ENCODE measurements around the gene LIN37. TPM values are rescaled to one million over a fixed set of nuclear protein-coding genes. Genes with fewer than 3 reads are reported as not detected.

LIN37 gene
- total RNA-seq, 2 donors from 2014 or later, result 12.6 to 13.6 TPM

DNA sequence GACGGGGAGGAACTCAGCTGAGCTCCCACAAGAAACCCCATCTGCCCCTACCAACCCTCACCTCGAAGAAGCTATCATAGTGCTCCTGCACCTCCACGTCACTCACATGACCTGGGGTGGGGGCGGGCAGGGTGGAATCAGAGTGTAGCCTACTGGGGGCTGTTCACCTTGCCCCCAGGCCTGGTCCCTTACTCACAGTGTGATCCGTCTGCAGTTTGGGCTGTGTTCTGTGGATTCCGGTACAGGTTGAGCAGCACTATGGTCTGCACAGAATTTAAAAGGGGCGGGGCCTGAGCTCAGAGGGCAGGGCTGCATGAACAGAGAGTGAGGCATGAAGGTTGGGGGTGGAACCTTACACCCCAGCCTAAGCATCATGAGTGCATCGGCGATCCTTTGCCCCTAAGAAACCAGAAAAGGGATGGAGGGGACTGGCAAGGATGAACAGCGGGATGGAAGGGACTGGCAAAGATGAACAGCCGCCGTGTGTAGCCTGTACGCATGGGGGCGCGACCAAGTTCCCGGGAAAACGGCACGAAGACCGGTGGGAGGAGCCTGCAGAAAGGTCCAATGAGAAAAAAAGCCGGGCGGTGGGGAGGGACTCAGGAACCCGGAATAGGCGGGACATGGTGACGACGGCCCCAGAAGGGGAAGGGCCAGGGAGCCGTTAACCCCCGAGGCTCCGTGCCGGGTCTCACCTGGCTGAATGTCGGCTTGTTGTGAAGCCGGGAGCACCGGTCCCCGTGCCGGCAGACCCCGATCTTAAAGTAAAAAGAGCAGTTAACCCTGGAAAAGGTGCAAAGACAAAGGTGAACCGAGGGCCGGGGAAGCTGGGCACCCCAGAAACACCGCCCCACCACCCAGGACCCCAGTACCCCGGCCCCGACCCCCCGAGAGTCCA is 3.7 kb upstream of the LIN37 start:
- Mint-ChIP-seq H3K4me1 (peaks cover 57% of the 10 kb centered on the region), H3K4me3 (peak overlapping the region; percentile 98), H3K36me3 (ENCODE audit: low read depth) (peaks cover 4% of the 10 kb centered on the region), H3K27ac (peak overlapping the region; percentile 100), H3K27me3 (no peaks in the 10 kb centered on the region)
- peak; percentile 68 for ATAC-seq
- no peaks in the 10 kb centered on the region for H3K9me3 ChIP-seq (ENCODE audit: control insufficient read depth, low read length, poor library complexity, severe bottlenecking)
- DNase-seq, result peak; percentile 84 to 91 (median 85)

- DNase-seq (peak; percentile 91 to 96 (median 92)), ATAC-seq (peak; percentile 66)
- H3K4me3 Mint-ChIP-seq, result peak within 1 kb of the TSS; percentile 98
- peaks cover 4% of the 10 kb centered on the region for H3K36me3 Mint-ChIP-seq (ENCODE audit: low read depth)
- no peaks in the 10 kb centered on the region for H3K9me3 ChIP-seq (ENCODE audit: control insufficient read depth, low read length, poor library complexity, severe bottlenecking)
- peak within 1 kb of the TSS; percentile 100 for H3K27ac Mint-ChIP-seq
- no peaks in the 10 kb centered on the region for H3K27me3 Mint-ChIP-seq
- H3K4me1 Mint-ChIP-seq, result peaks cover 58% of the 10 kb centered on the region
Measured at GRCh38 chr19:35745328-35746086, 2.9 kb upstream of the LIN37 start, which contains the start of the genes PSENEN and U2AF1L4. PSENEN (plus strand) TSS chr19:35745651; CDS start chr19:35745931, 280 bp downstream. U2AF1L4 (minus strand) TSS chr19:35745418; CDS start chr19:35745391, 27 bp downstream.

GRCh38 chr19:35746087-35746462 is 2.3 kb upstream of the LIN37 start:
- H3K4me3 Mint-ChIP-seq, result peak overlapping the region; percentile 98
- peak overlapping the region; percentile 100 for H3K27ac Mint-ChIP-seq
- H3K4me1 Mint-ChIP-seq, result peaks cover 55% of the 10 kb centered on the region
- ATAC-seq (no peak), DNase-seq (no peak)
- no peaks in the 10 kb centered on the region for H3K27me3 Mint-ChIP-seq
- peaks cover 4% of the 10 kb centered on the region for H3K36me3 Mint-ChIP-seq (ENCODE audit: low read depth)
- no peaks in the 10 kb centered on the region for H3K9me3 ChIP-seq (ENCODE audit: control insufficient read depth, low read length, poor library complexity, severe bottlenecking)

DNA sequence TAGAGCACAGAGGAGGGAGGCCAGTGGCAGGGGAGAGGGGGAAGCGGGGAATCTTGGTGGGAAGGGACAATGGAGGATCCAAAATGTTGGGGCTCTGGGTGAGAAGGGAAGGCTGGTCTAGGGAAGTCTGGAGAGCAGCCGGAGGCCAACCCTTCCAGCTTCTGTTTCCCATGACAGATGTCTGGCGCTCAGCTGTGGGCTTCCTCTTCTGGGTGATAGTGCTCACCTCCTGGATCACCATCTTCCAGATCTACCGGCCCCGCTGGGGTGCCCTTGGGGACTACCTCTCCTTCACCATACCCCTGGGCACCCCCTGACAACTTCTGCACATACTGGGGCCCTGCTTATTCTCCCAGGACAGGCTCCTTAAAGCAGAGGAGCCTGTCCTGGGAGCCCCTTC is 1.8 kb upstream of the LIN37 start:
- ATAC-seq, result no peak
- no peak for DNase-seq
- Mint-ChIP-seq H3K4me1 (peaks cover 55% of the 10 kb centered on the region), H3K4me3 (peak overlapping the region; percentile 98), H3K27ac (peak overlapping the region; percentile 100), H3K27me3 (no peaks in the 10 kb centered on the region), H3K36me3 (ENCODE audit: low read depth) (peaks cover 4% of the 10 kb centered on the region)
- no peaks in the 10 kb centered on the region for H3K9me3 ChIP-seq (ENCODE audit: control insufficient read depth, low read length, poor library complexity, severe bottlenecking)

DNA sequence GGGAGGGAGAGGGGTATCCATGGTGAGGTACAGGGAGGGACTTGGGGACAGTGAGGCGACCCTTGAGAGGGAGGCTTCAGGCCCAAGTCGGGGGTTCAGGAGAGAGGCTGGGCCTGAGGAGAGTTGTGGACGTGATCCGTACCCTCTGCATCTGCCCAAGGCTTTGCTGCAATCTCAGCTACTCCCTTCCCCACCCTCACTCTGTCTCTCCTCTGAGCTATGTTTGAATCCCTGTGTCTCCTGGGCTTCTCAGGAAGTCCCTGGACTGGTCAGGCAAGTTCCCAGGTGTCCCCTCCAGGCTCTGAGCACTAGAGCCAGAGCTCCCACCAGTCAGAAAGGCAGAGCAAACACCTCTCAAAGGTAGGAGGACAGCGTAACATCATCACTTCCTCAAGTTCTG is 1.8 kb downstream of the LIN37 start:
- DNase-seq (no peak), ATAC-seq (no peak)
- H3K27me3 Mint-ChIP-seq, result no peaks in the 10 kb centered on the region
- H3K4me1 Mint-ChIP-seq, result peaks cover 33% of the 10 kb centered on the region
- H3K36me3 Mint-ChIP-seq (ENCODE audit: low read depth), result peaks cover 2% of the 10 kb centered on the region
- no peak overlapping the region for H3K27ac Mint-ChIP-seq
- no peaks in the 10 kb centered on the region for H3K9me3 ChIP-seq (ENCODE audit: control insufficient read depth, low read length, poor library complexity, severe bottlenecking)
- H3K4me3 Mint-ChIP-seq, result no peak overlapping the region

DNA sequence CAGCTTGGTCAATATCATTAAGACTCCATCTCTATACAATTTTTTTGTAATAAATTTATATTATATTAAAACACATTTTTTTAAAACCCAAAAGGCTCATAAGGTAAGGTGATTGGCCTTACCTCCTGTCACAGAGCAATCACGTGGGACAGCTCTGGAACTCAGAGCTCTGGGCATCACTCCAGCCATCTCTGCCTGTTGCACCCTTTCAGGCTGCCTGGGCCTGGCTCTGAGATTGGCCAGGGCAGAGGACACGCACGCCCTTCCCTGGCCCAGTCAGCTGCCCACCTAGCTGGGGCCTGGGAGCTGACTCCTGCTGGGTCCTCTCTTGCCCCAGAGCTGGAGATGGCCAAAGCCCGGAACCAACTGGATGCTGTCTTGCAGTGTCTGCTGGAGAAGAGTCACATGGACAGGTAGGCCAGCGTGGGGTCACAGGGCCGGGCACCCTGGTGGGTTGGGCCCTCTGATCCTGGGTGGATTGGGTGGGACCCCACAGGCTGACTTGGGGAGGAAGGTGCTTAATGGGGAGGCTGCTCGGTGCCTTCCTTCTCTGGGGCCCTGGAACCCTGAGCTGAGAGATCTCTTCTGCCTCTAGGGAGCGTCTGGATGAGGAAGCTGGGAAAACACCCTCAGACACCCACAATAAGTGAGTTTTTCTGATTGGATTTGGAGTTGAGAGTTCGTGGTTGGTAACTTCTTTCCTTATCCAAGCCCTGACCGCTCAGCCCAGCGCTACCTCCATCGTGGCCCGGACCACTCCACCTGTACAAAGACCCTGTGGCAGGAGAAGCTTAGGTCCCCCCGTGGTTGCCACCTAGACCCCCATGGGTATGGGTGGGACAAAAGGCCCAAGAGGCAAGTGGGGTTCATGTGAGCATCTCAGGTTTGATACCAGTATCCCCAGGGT is 3.7 kb downstream of the LIN37 start:
- no peaks in the 10 kb centered on the region for H3K9me3 ChIP-seq (ENCODE audit: control insufficient read depth, low read length, poor library complexity, severe bottlenecking)
- H3K27ac Mint-ChIP-seq, result no peak overlapping the region
- no peaks in the 10 kb centered on the region for H3K27me3 Mint-ChIP-seq
- ATAC-seq, result no peak
- H3K36me3 Mint-ChIP-seq (ENCODE audit: low read depth), result no peaks in the 10 kb centered on the region
- peaks cover 29% of the 10 kb centered on the region for H3K4me1 Mint-ChIP-seq
- no peak overlapping the region for H3K4me3 Mint-ChIP-seq
- DNase-seq, result no peak

DNA sequence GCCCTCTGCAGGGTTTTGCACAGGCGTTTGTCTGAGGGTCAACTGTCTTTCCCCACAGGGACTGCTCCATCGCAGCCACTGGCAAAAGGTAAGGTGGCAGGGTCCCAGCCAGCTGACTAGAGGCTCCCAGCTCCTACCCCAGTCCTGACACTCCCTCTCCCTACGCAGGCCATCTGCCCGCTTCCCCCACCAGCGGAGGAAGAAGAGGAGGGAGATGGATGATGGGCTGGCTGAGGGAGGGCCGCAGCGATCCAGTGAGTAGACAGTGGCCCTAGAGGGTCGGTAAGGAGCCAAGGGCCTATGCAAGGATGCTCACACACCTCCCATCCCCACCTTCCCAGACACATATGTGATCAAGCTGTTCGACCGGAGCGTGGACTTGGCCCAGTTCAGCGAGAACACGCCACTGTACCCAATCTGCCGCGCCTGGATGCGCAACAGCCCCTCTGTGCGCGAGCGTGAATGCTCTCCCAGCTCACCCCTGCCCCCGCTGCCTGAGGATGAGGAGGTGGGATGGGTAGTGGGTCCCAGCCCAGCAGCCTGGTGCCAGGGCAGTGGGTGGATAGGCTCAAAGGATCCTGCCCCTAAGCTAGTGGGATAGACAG is 4.5 kb downstream of the LIN37 start:
- no peak for DNase-seq
- peaks cover under 1% of the 10 kb centered on the region for H3K36me3 Mint-ChIP-seq (ENCODE audit: low read depth)

GRCh38 chr19:35753634-35754369 is 5.4 kb downstream of the LIN37 start:
- Mint-ChIP-seq H3K4me3 (peak overlapping the region; percentile 25), H3K27ac (no peak overlapping the region), H3K27me3 (no peaks in the 10 kb centered on the region), H3K4me1 (peaks cover 30% of the 10 kb centered on the region), H3K36me3 (ENCODE audit: low read depth) (peaks cover 3% of the 10 kb centered on the region)
- no peaks in the 10 kb centered on the region for H3K9me3 ChIP-seq (ENCODE audit: control insufficient read depth, low read length, poor library complexity, severe bottlenecking)
- DNase-seq, result no peak
- ATAC-seq, result no peak

More for the DNA sequence above, 4.5 kb downstream of the LIN37 start:
- H3K4me1 Mint-ChIP-seq, result peaks cover 33% of the 10 kb centered on the region
- H3K4me3 Mint-ChIP-seq, result no peak overlapping the region
- no peak for ATAC-seq
- no peaks in the 10 kb centered on the region for H3K27me3 Mint-ChIP-seq
- no peak overlapping the region for H3K27ac Mint-ChIP-seq
- no peaks in the 10 kb centered on the region for H3K9me3 ChIP-seq (ENCODE audit: control insufficient read depth, low read length, poor library complexity, severe bottlenecking)

DNA sequence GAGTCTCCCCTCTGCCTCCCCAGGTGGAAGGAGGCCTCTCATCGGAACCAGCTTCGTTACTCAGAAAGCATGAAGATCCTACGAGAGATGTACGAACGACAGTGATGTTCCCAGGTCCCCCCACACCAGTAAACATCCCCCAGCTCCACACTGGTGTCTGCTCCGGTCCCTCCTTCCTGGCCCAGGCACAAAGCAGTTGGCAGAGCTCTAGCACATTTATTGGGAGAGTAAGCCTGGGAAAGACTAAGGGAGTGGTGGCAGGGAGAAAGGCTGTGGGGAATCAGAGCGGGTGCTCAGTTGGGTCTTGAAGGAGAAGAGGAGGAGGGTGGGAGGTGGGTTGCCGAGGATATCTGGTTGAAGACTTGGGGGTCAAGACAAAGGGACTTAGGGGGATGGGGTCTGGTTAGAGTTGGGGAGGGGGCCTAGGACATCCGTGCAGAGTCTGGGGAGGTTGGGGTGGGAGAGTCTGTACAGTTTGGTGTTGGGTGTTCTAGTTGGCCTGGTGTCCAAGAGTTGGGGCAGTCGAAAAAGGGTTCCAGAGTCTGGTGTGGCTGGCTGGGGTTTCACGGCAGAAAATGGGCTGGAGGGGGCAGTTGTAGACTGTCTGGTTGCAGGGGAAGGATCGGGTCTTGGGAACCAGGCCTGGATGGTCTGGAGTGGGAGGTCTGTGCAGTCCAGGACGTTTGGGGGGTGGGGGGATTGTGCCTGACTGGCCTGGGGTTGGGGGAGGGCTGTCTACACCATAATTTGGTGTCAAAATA is 6.2 kb downstream of the LIN37 start:
- Mint-ChIP-seq H3K4me1 (peaks cover 27% of the 10 kb centered on the region), H3K27me3 (no peaks in the 10 kb centered on the region), H3K27ac (no peak overlapping the region), H3K4me3 (peak overlapping the region; percentile 65), H3K36me3 (ENCODE audit: low read depth) (peaks cover 3% of the 10 kb centered on the region)
- no peaks in the 10 kb centered on the region for H3K9me3 ChIP-seq (ENCODE audit: control insufficient read depth, low read length, poor library complexity, severe bottlenecking)
- no peak for ATAC-seq
- DNase-seq, result no peak

- H3K4me3 Mint-ChIP-seq, result peak overlapping the region; percentile 65
- H3K4me1 Mint-ChIP-seq, result peaks cover 27% of the 10 kb centered on the region
- no peaks in the 10 kb centered on the region for H3K27me3 Mint-ChIP-seq
- no peaks in the 10 kb centered on the region for H3K9me3 ChIP-seq (ENCODE audit: control insufficient read depth, low read length, poor library complexity, severe bottlenecking)
- no peak overlapping the region for H3K27ac Mint-ChIP-seq
- H3K36me3 Mint-ChIP-seq (ENCODE audit: low read depth), result peaks cover 3% of the 10 kb centered on the region
- no peak for DNase-seq
- no peak for ATAC-seq
Measured at GRCh38 chr19:35755131-35755549, 6.8 kb downstream of the LIN37 start.

GRCh38 chr19:35755550-35756376 is 7.4 kb downstream of the LIN37 start:
- no peaks in the 10 kb centered on the region for H3K9me3 ChIP-seq (ENCODE audit: control insufficient read depth, low read length, poor library complexity, severe bottlenecking)
- H3K27ac Mint-ChIP-seq, result no peak overlapping the region
- peaks cover 24% of the 10 kb centered on the region for H3K4me1 Mint-ChIP-seq
- H3K36me3 Mint-ChIP-seq (ENCODE audit: low read depth), result peaks cover 3% of the 10 kb centered on the region
- DNase-seq (peak; percentile 55 to 71 (median 57)), ATAC-seq (peak; percentile 10)
- no peaks in the 10 kb centered on the region for H3K27me3 Mint-ChIP-seq
- H3K4me3 Mint-ChIP-seq, result peak overlapping the region; percentile 65
